ENCODE measurements around the gene CTSW.

The CTSW gene

GRCh38 chr11:65921876-65922275 lies 42.2 kb downstream of the CTSW start:
- H3K4me1 ChIP-seq (ENCODE audit: control insufficient read depth, insufficient read depth, low read depth, low read length), result peaks cover 26% of the 10 kb centered on the region
- no peak overlapping the region for H2BK120ac ChIP-seq (ENCODE audit: low read depth, low read length)
- H3K79me1 ChIP-seq (replicated peaks; ENCODE audit: low read length, poor library complexity, severe bottlenecking), result peaks cover 15% of the 10 kb centered on the region
- no peak overlapping the region for H2BK15ac ChIP-seq (ENCODE audit: low read depth, poor library complexity, severe bottlenecking)
- H4K91ac ChIP-seq (ENCODE audit: low read length), result no peak overlapping the region
- H3K4me3 ChIP-seq (ENCODE audit: insufficient read depth in 1 of 2, low read depth in 1 of 2, low read length in 2 of 2), result no peak overlapping the region
- no peak overlapping the region for H3K4me2 ChIP-seq (ENCODE audit: low read length, poor library complexity, severe bottlenecking)
- no peak overlapping the region for H3K27ac ChIP-seq (ENCODE audit: low read length, poor library complexity, severe bottlenecking)
- H3K23ac ChIP-seq (ENCODE audit: low read length in 2 of 2), result peak overlapping the region in 1 of 2 experiments; percentile 20
- H3K14ac ChIP-seq (ENCODE audit: low read length in 2 of 2), result no peak overlapping the region
- no peak overlapping the region for H2AK5ac ChIP-seq (ENCODE audit: low read length, severe bottlenecking)
- H3K27me3 ChIP-seq (ENCODE audit: control insufficient read depth in 1 of 2, insufficient read depth in 1 of 2, low read length in 2 of 2), result no peaks in the 10 kb centered on the region
- H3K4ac ChIP-seq (ENCODE audit: low read depth in 1 of 2, low read length in 2 of 2), result no peak overlapping the region
- H3K36me3 ChIP-seq (ENCODE audit: control insufficient read depth in 1 of 2, insufficient read depth in 2 of 2, low read depth in 1 of 2, low read length in 2 of 2), result peaks cover 50 to 57% of the 10 kb centered on the region in 2 experiments
- H4K8ac ChIP-seq (ENCODE audit: low read length), result no peak overlapping the region
- WGBS, result 97% methylated on average over 10 of the region's 10 CpGs
- H3K9me3 ChIP-seq (ENCODE audit: control insufficient read depth, low read length), result no peaks in the 10 kb centered on the region
- H2AFZ ChIP-seq (ENCODE audit: low read depth, low read length), result no peak overlapping the region
- H2BK5ac ChIP-seq (ENCODE audit: low read depth, low read length, poor library complexity, severe bottlenecking), result no peak overlapping the region
- no peak for DNase-seq
- no peak overlapping the region for H3K9ac ChIP-seq (ENCODE audit: low read length)
- H2BK12ac ChIP-seq (ENCODE audit: low read length in 2 of 2), result no peak overlapping the region
- H3K18ac ChIP-seq (ENCODE audit: low read depth in 1 of 2, low read length in 2 of 2), result no peak overlapping the region

GRCh38 chr11:65922565-65922964 lies 42.9 kb downstream of the CTSW start:
- DNase-seq, result no peak
- Histone ChIP-seq H3K4me3 (ENCODE audit: insufficient read depth in 1 of 2, low read depth in 1 of 2, low read length in 2 of 2) (no peak overlapping the region), H3K4me1 (ENCODE audit: control insufficient read depth, insufficient read depth, low read depth, low read length) (peaks cover 19% of the 10 kb centered on the region), H3K4ac (ENCODE audit: low read depth in 1 of 2, low read length in 2 of 2) (no peak overlapping the region), H3K79me1 (replicated peaks; ENCODE audit: low read length, poor library complexity, severe bottlenecking) (peaks cover 15% of the 10 kb centered on the region), H3K14ac (ENCODE audit: low read length in 2 of 2) (no peak overlapping the region), H3K27me3 (ENCODE audit: control insufficient read depth in 1 of 2, insufficient read depth in 1 of 2, low read length in 2 of 2) (no peaks in the 10 kb centered on the region), H2BK120ac (ENCODE audit: low read depth, low read length) (no peak overlapping the region), H2AFZ (ENCODE audit: low read depth, low read length) (no peak overlapping the region), H3K27ac (ENCODE audit: low read length, poor library complexity, severe bottlenecking) (no peak overlapping the region), H2BK15ac (ENCODE audit: low read depth, poor library complexity, severe bottlenecking) (no peak overlapping the region), H2BK12ac (ENCODE audit: low read length in 2 of 2) (no peak overlapping the region), H3K9me3 (ENCODE audit: control insufficient read depth, low read length) (no peaks in the 10 kb centered on the region), H3K4me2 (ENCODE audit: low read length, poor library complexity, severe bottlenecking) (no peak overlapping the region), H2AK5ac (ENCODE audit: low read length, severe bottlenecking) (no peak overlapping the region), H3K23ac (ENCODE audit: low read length in 2 of 2) (no peak overlapping the region), H3K18ac (ENCODE audit: low read depth in 1 of 2, low read length in 2 of 2) (no peak overlapping the region), H4K8ac (ENCODE audit: low read length) (no peak overlapping the region), H4K91ac (ENCODE audit: low read length) (no peak overlapping the region), H2BK5ac (ENCODE audit: low read depth, low read length, poor library complexity, severe bottlenecking) (no peak overlapping the region), H3K36me3 (ENCODE audit: control insufficient read depth in 1 of 2, insufficient read depth in 2 of 2, low read depth in 1 of 2, low read length in 2 of 2) (peaks cover 44 to 54% of the 10 kb centered on the region in 2 experiments), H3K9ac (ENCODE audit: low read length) (no peak overlapping the region)
- WGBS, result 95% methylated on average over 3 of the region's 3 CpGs

- Histone ChIP-seq H3K23ac (ENCODE audit: low read length in 2 of 2) (no peak overlapping the region), H2AFZ (ENCODE audit: low read depth, low read length) (no peak overlapping the region), H2AK5ac (ENCODE audit: low read length, severe bottlenecking) (no peak overlapping the region), H4K8ac (ENCODE audit: low read length) (no peak overlapping the region), H3K4ac (ENCODE audit: low read depth in 1 of 2, low read length in 2 of 2) (no peak overlapping the region), H3K4me3 (ENCODE audit: insufficient read depth in 1 of 2, low read depth in 1 of 2, low read length in 2 of 2) (no peak overlapping the region), H3K36me3 (ENCODE audit: control insufficient read depth in 1 of 2, insufficient read depth in 2 of 2, low read depth in 1 of 2, low read length in 2 of 2) (peaks cover 38 to 44% of the 10 kb centered on the region in 2 experiments), H2BK5ac (ENCODE audit: low read depth, low read length, poor library complexity, severe bottlenecking) (no peak overlapping the region), H3K14ac (ENCODE audit: low read length in 2 of 2) (no peak overlapping the region), H3K9me3 (ENCODE audit: control insufficient read depth, low read length) (no peaks in the 10 kb centered on the region), H4K91ac (ENCODE audit: low read length) (no peak overlapping the region), H3K27me3 (ENCODE audit: control insufficient read depth in 1 of 2, insufficient read depth in 1 of 2, low read length in 2 of 2) (no peaks in the 10 kb centered on the region), H3K4me1 (ENCODE audit: control insufficient read depth, insufficient read depth, low read depth, low read length) (peaks cover 8% of the 10 kb centered on the region), H3K4me2 (ENCODE audit: low read length, poor library complexity, severe bottlenecking) (no peak overlapping the region), H3K9ac (ENCODE audit: low read length) (no peak overlapping the region), H2BK12ac (ENCODE audit: low read length in 2 of 2) (no peak overlapping the region), H2BK15ac (ENCODE audit: low read depth, poor library complexity, severe bottlenecking) (no peak overlapping the region), H3K27ac (ENCODE audit: low read length, poor library complexity, severe bottlenecking) (no peak overlapping the region), H3K79me1 (replicated peaks; ENCODE audit: low read length, poor library complexity, severe bottlenecking) (peaks cover 15% of the 10 kb centered on the region), H2BK120ac (ENCODE audit: low read depth, low read length) (no peak overlapping the region), H3K18ac (ENCODE audit: low read depth in 1 of 2, low read length in 2 of 2) (no peak overlapping the region)
- no peak for DNase-seq
- WGBS, result 85% methylated on average over 1 of the region's 2 CpGs
Measured at GRCh38 chr11:65925397-65925796, 45.8 kb downstream of the CTSW start.

- Histone ChIP-seq H3K4me3 (ENCODE audit: insufficient read depth in 1 of 2, low read depth in 1 of 2, low read length in 2 of 2) (no peak overlapping the region), H3K4me2 (ENCODE audit: low read length, poor library complexity, severe bottlenecking) (no peak overlapping the region), H3K18ac (ENCODE audit: low read depth in 1 of 2, low read length in 2 of 2) (no peak overlapping the region), H3K4ac (ENCODE audit: low read depth in 1 of 2, low read length in 2 of 2) (no peak overlapping the region), H3K14ac (ENCODE audit: low read length in 2 of 2) (no peak overlapping the region), H4K91ac (ENCODE audit: low read length) (peak overlapping the region; percentile 11), H3K4me1 (ENCODE audit: control insufficient read depth, insufficient read depth, low read depth, low read length) (no peaks in the 10 kb centered on the region), H2AFZ (ENCODE audit: low read depth, low read length) (no peak overlapping the region), H2BK15ac (ENCODE audit: low read depth, poor library complexity, severe bottlenecking) (no peak overlapping the region), H3K27ac (ENCODE audit: low read length, poor library complexity, severe bottlenecking) (no peak overlapping the region), H3K9me3 (ENCODE audit: control insufficient read depth, low read length) (no peaks in the 10 kb centered on the region), H4K8ac (ENCODE audit: low read length) (no peak overlapping the region), H3K27me3 (ENCODE audit: control insufficient read depth in 1 of 2, insufficient read depth in 1 of 2, low read length in 2 of 2) (no peaks in the 10 kb centered on the region), H2BK120ac (ENCODE audit: low read depth, low read length) (no peak overlapping the region), H2BK12ac (ENCODE audit: low read length in 2 of 2) (no peak overlapping the region), H3K79me1 (replicated peaks; ENCODE audit: low read length, poor library complexity, severe bottlenecking) (peaks cover 6% of the 10 kb centered on the region), H2AK5ac (ENCODE audit: low read length, severe bottlenecking) (no peak overlapping the region), H2BK5ac (ENCODE audit: low read depth, low read length, poor library complexity, severe bottlenecking) (no peak overlapping the region), H3K9ac (ENCODE audit: low read length) (peak overlapping the region; percentile 29), H3K36me3 (ENCODE audit: control insufficient read depth in 1 of 2, insufficient read depth in 2 of 2, low read depth in 1 of 2, low read length in 2 of 2) (peaks cover 13 to 25% of the 10 kb centered on the region in 2 experiments), H3K23ac (ENCODE audit: low read length in 2 of 2) (no peak overlapping the region)
- WGBS, result 85% methylated on average over 8 of the region's 9 CpGs
- peak; percentile 44 for DNase-seq
Measured at GRCh38 chr11:65927904-65928397, 48.3 kb downstream of the CTSW start.
